T-helper 1 cell treated with Interleukin-12 subunit alpha and Interleukin-12 subunit beta and Interleukin-4 antibody, amounts not matched to agents 30 μg/mL and 1 μg/mL, for 36 hours (primary cell): ENCODE results near the gene SLC12A9.
A peak's percentile ranks its signal among the peaks of the same experiment; 100 is the strongest.

Experiments
- H3K27ac Mint-ChIP-seq: one replicate; pipeline ENCODE4 v1.8.0; 2021; ENCODE audit warnings: mild to moderate bottlenecking, mixed read lengths
- H3K27me3 Mint-ChIP-seq: one replicate; pipeline ENCODE4 v1.8.0; 2021; ENCODE audit warnings: low read depth, mixed read lengths
- H3K36me3 Mint-ChIP-seq: one replicate; pipeline ENCODE4 v1.8.0; 2021; ENCODE audit warnings: low read depth, mixed read lengths
- H3K4me1 Mint-ChIP-seq: one replicate; pipeline ENCODE4 v1.8.0; 2021; ENCODE audit warnings: low read depth, mixed read lengths
- H3K4me3 Mint-ChIP-seq: one replicate; pipeline ENCODE4 v1.8.0; 2021; ENCODE audit warnings: mild to moderate bottlenecking, moderate library complexity, mixed read lengths
- H3K9me3 Mint-ChIP-seq: one replicate; pipeline ENCODE4 v1.8.0; 2021; ENCODE audit warnings: mixed read lengths

SLC12A9 gene

DNA sequence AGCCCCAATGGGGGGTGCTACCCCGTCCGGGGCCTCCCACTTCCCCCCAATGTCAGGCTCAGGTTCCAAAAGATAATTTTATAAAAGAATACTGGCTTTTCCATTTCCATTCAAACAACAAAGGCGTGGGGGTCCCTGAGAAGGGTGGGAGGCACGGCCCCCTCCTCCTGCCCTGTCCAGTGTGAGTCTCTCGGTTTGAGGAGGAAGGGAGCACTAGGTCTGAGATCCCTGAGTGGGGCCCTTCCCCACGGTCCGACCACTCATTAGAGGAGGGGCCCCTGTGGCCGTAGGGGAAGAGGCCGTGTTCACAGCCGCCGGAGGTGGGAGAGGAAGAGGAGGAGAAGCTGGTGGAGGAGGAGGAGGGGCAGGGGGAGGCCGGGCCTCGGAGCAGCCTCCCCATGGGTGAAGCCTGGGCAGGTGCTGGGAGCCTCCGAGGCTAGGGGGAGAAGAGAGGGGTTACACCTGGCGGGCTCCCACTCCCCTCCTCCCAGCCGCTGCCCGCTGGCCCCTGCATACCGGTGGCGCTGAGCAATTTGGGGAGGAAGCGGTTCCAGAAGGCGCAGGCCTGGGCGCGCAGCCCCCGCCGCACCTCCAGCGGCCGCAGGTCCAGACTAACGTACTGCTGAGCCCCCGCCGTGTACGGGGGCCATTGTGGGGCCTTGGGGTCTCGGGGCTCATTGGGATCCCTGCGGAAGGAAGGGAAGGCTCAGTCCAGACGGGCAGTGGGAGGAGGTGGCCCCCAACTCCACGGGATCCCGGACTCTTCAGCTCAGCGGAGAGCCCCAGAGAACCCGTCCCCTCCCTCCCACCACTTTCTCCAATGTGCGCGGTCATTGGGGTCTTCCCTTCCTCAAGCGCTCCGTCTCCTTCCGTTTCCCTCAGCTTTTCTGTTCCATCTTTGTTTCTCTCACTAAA, 38.4 kb downstream of the SLC12A9 start:
- peaks cover 24% of the 10 kb centered on the region for H3K36me3 Mint-ChIP-seq
- H3K4me1 Mint-ChIP-seq: peaks cover 32% of the 10 kb centered on the region
- no peaks in the 10 kb centered on the region for H3K9me3 Mint-ChIP-seq
- peaks cover 40% of the 10 kb centered on the region for H3K27me3 Mint-ChIP-seq
- H3K27ac Mint-ChIP-seq: no peak overlapping the region
- peak overlapping the region; percentile 77 for H3K4me3 Mint-ChIP-seq

- H3K9me3 Mint-ChIP-seq: no peaks in the 10 kb centered on the region
- H3K36me3 Mint-ChIP-seq: peaks cover 16% of the 10 kb centered on the region
- H3K27me3 Mint-ChIP-seq: peaks cover 47% of the 10 kb centered on the region
- H3K4me3 Mint-ChIP-seq: peak overlapping the region; percentile 76
- peaks cover 33% of the 10 kb centered on the region for H3K4me1 Mint-ChIP-seq
- no peak overlapping the region for H3K27ac Mint-ChIP-seq
Measured at GRCh38 chr7:100891568-100892247, 39.2 kb downstream of the SLC12A9 start.

DNA sequence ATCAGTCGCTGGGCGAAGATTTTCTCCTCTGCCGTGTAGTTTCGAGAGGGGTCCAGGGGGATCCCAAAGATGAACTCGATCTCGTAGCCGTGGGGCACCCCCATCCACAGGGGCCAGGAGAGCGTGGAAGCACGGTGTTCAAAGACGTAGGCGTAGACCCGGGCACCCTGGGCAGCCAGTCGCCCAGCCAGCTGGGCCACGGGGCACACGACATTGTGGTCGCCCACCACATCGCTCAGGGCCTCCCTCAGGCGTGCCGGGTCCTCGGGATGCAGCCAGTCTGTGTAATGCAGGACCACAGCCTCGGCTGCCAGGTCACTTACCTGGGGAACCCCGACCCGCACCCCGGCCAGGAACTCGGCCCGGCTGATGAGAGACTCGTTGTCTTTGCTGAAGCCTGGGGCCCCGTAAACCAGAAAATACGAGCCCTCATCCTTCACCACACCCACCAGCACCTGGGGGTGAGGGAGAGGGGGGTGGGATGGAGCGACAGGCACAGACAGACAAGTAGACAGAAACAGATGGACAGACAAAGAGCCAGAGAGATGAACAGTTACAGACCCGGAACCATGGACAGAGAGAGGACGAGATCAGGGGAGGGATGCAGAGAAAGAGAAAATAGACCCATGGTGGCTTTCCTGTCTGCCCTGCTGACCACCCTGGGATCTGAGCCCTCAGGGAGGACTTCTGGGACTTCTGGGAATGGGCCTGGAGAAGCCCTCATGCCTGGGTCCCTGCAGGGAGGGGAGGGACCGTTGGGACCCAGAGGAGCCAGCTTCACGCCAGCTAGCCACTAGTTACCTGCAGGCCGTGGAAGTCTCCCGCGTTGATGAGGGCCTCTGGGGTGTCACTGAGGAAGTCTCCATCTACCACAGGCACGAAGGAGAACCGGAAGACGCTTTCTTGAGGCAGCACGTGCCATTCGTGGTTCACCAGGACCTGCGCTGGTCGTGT, 40.1 kb downstream of the SLC12A9 start:
- H3K9me3 Mint-ChIP-seq: no peaks in the 10 kb centered on the region
- H3K4me1 Mint-ChIP-seq: peaks cover 25% of the 10 kb centered on the region
- H3K36me3 Mint-ChIP-seq: peaks cover 8% of the 10 kb centered on the region
- no peak overlapping the region for H3K4me3 Mint-ChIP-seq
- peaks cover 52% of the 10 kb centered on the region for H3K27me3 Mint-ChIP-seq
- no peak overlapping the region for H3K27ac Mint-ChIP-seq

GRCh38 chr7:100893318-100893895, 40.9 kb downstream of the SLC12A9 start:
- Mint-ChIP-seq H3K4me3 (no peak overlapping the region), H3K27me3 (peaks cover 60% of the 10 kb centered on the region), H3K36me3 (peaks cover 2% of the 10 kb centered on the region), H3K4me1 (peaks cover 18% of the 10 kb centered on the region), H3K27ac (no peak overlapping the region), H3K9me3 (no peaks in the 10 kb centered on the region)

GRCh38 chr7:100893910-100894721, 41.6 kb downstream of the SLC12A9 start:
- peaks cover 61% of the 10 kb centered on the region for H3K27me3 Mint-ChIP-seq
- H3K4me3 Mint-ChIP-seq: no peak overlapping the region

DNA sequence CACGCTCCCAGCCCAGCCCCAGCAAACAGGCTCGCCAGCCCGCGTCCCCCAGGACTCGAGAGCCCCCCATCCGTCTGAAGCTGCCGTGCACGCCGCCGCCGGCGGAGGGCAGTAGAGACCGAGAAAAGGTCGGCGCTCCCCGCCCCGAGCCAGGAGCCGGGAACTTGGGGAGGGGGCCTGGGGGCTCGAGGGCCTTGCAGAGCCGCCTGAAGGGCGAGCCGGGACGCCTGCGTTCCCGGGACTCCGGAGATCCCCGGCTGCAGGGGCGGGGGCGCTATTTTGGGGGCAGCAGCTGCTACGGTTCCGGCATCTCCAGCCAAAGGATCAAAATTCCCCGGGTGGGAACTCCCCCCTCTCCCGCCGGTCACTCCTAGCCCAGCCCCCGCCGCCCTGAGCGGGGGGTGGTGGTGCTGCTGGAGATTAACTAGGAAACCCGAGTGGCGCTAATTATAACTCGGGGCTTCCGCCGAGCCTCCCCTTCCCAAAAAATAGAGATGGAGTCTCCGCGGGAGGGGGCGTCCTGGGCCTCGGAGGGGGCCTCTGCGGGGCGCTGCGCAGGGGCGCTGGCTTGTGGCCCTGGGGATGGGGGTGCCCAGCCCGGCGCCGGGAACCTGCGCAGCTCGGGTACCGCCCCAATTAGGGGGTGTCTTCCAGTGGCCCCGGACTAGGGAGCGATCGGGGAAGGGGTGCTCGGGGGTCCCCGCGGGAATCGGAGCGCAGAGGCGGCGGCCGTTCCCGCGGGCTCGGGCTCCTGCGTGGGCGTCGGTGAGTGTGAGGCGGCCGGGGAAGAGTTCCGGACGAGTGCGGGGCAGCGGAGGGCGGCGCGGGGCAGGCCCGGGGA, 42.6 kb downstream of the SLC12A9 start:
- Mint-ChIP-seq H3K36me3 (no peaks in the 10 kb centered on the region), H3K4me1 (peaks cover 15% of the 10 kb centered on the region), H3K9me3 (no peaks in the 10 kb centered on the region), H3K4me3 (no peak overlapping the region), H3K27ac (no peak overlapping the region), H3K27me3 (peaks cover 61% of the 10 kb centered on the region)

More at GRCh38 chr7:100893910-100894721, 41.6 kb downstream of the SLC12A9 start:
- Mint-ChIP-seq H3K36me3 (no peaks in the 10 kb centered on the region), H3K27ac (no peak overlapping the region), H3K9me3 (no peaks in the 10 kb centered on the region), H3K4me1 (peaks cover 16% of the 10 kb centered on the region)

- peaks cover 58% of the 10 kb centered on the region for H3K27me3 Mint-ChIP-seq
- H3K27ac Mint-ChIP-seq: no peak within 1 kb of the TSS
- H3K4me3 Mint-ChIP-seq: peak within 1 kb of the TSS; percentile 56
- H3K36me3 Mint-ChIP-seq: no peaks in the 10 kb centered on the region
- H3K9me3 Mint-ChIP-seq: no peaks in the 10 kb centered on the region
- H3K4me1 Mint-ChIP-seq: peaks cover 11% of the 10 kb centered on the region
Measured at GRCh38 chr7:100895701-100895955, 43.1 kb downstream of the SLC12A9 start, which contains the start of gene ACHE. TSS of gene ACHE (minus strand) at chr7:100895888. CDS start at chr7:100894232, 1,656 bp downstream.

DNA sequence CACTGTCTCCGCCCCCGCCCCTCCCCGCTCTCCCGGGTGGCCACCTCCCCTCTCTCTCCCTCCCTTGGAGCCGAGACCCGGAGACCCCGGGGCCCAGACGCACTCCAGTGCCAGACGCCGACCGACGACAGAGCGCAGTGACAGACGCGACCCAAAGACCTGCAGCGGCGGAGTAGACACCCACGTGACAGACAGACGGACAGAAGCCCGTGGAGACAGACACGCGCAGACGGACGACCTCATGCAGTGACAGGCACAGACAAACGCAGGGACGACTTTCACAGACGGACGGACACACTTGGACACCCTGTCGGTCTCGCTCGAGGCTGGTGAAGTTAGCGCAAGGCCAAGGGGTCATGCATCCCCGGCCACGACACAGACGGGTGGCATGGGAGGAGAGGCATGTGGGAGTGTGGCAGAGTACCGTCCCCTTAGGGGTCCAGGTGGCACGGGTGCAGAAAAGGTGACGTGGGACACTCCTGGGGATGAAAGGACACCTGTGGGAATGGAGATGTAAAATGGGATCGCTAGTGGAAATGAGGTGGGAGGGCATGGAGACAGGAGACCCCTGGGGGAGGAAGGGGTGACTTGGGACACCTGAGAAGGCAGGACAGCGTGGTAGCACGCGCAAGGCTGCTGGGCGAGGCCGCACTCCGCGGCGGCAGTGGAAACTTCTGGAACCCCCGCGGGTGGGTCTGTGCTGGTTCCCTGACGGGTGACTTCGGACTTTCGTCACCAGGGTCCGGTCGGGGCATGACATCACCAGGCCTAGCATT, 43.6 kb downstream of the SLC12A9 start:
- H3K27ac Mint-ChIP-seq: no peak overlapping the region
- peaks cover 61% of the 10 kb centered on the region for H3K27me3 Mint-ChIP-seq
- peak overlapping the region; percentile 56 for H3K4me3 Mint-ChIP-seq
- H3K4me1 Mint-ChIP-seq: peaks cover 13% of the 10 kb centered on the region
- H3K9me3 Mint-ChIP-seq: no peaks in the 10 kb centered on the region
- no peaks in the 10 kb centered on the region for H3K36me3 Mint-ChIP-seq

GRCh38 chr7:100896732-100897608, 44.5 kb downstream of the SLC12A9 start:
- peaks cover 53% of the 10 kb centered on the region for H3K27me3 Mint-ChIP-seq

DNA sequence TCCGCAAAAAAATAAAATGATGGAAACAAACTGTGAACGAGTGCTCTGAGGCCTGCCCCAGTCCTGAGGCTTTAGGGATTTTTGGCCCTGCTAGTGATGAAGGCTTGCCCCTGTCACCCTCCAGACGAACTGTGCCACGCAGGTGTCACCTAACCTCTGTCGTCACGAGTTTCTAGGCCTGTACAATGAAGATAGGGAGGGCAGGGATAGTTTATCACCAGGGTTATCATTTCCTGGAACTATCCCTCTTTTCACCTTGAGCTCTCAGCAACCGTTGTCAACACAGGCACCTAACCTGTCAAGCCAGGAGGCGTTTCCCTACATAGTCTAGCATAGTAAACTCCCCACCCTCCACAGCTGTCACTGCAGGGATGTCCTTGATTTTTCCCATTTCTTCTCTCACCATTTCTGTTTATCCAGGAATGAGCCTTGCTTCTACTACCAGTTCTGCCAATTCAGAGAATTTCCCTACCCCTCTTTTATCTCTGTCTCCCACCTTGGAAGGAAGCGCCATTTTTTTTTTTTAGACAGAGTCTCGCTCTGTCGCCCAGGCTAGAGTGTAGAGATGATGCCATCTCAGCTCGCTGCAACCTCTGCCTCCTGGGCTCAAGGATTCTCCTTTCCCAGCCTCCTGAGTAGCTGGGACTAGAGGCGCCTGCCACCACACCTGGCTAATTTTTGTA, 45.4 kb downstream of the SLC12A9 start:
- Mint-ChIP-seq H3K4me3 (peak overlapping the region; percentile 36), H3K36me3 (no peaks in the 10 kb centered on the region), H3K4me1 (peaks cover 9% of the 10 kb centered on the region), H3K27ac (no peak overlapping the region), H3K27me3 (peaks cover 44% of the 10 kb centered on the region), H3K9me3 (no peaks in the 10 kb centered on the region)

More at GRCh38 chr7:100896732-100897608, 44.5 kb downstream of the SLC12A9 start:
- no peaks in the 10 kb centered on the region for H3K9me3 Mint-ChIP-seq
- peak overlapping the region; percentile 63 for H3K27ac Mint-ChIP-seq
- no peaks in the 10 kb centered on the region for H3K36me3 Mint-ChIP-seq
- peaks cover 9% of the 10 kb centered on the region for H3K4me1 Mint-ChIP-seq
- peak overlapping the region; percentile 54 for H3K4me3 Mint-ChIP-seq

DNA sequence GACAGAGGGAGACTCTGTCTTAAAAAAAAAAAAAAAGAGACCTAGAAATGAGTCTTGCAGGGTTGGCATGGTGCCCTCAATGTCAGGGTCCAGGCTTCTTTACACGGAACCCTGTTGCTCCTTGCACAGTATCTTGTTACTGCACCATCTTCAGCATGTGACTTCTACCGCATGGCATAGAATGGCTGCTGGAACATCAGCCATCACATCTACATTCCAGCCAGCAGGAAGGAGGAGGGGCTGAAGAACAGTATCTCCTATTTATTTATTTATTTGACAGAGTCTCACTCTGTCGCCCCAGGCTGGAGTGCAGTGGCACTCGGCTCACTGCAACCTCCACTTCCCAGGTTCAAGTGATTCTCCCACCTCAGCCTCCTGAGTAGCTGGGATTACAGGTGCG, 46.9 kb downstream of the SLC12A9 start:
- H3K4me3 Mint-ChIP-seq: no peak overlapping the region

More for the DNA sequence above, 46.9 kb downstream of the SLC12A9 start:
- peaks cover 32% of the 10 kb centered on the region for H3K27me3 Mint-ChIP-seq
- no peak overlapping the region for H3K27ac Mint-ChIP-seq
- peaks cover 9% of the 10 kb centered on the region for H3K4me1 Mint-ChIP-seq
- H3K9me3 Mint-ChIP-seq: no peaks in the 10 kb centered on the region
- H3K36me3 Mint-ChIP-seq: no peaks in the 10 kb centered on the region
